Mucosa of descending colon (tissue), 3 donors: ENCODE measurements around the gene RALGAPA1. TPM values are rescaled to one million over a fixed set of nuclear protein-coding genes. Genes with fewer than 3 reads are reported as not detected.
"Not testable (repeated sequence)": the region's sequence is repeated elsewhere in the genome, so short reads cannot be mapped to it uniquely, and the experiment has no call there.

Experiments used
- ATAC-seq: fragments of 200-7000 bp; cut with Tn5 transposase; one replicate; pipeline ENCODE4 v1.9.1; 2020; ENCODE audit warnings: mild to moderate bottlenecking, moderate library complexity
- DNase-seq, 3 donors: peaks; one replicate each; pipeline ENCODE4 v3.0.0-alpha.2; 2020
- H3K36me3 ChIP-seq: fragments of 200-600 bp; one replicate; pipeline ENCODE4 v1.8.0; 2021; ENCODE audit warnings: low read depth, mild to moderate bottlenecking
- H3K4me1 ChIP-seq: fragments of 200-600 bp; one replicate; pipeline ENCODE4 v1.8.0; 2021; ENCODE audit warnings: low read depth, mild to moderate bottlenecking
- H3K4me3 ChIP-seq: fragments of 200-600 bp; one replicate; pipeline ENCODE4 v1.8.0; 2021; ENCODE audit warnings: mild to moderate bottlenecking
- H3K9me3 ChIP-seq: fragments of 200-600 bp; one replicate; pipeline ENCODE4 v1.8.0; 2021; ENCODE audit warnings: mild to moderate bottlenecking
- intact Hi-C, 2 donors: fragments of 100-400 bp; cut with DNase I in 1 of 2; cut with micrococcal nuclease in 1 of 2; formaldehyde crosslinking; loops; one replicate each; pipeline versions ENCODE4 v1.11.0 to v1.11.1; 2022; cut with DNase I, micrococcal nuclease
- total RNA-seq, 3 donors: library from RNA; stranded (reverse); fragmentation: NEBNext Ultra II Directional in 2 of 3; extraction: Animal tissue kit (Norgen Biotek cat#: 25700) in 2 of 3; gene quantifications; one replicate each; pipeline versions ENCODE4 v1.2.1 to v1.2.4, GENCODE V29; 2021 to 2023
- TF ChIP-seq, protein P1 (sequence below): fragments of 200-600 bp; IDR thresholded peaks from one replicate; pipeline ENCODE4 v1.8.0; 2022; ENCODE audit warnings: antibody characterized with exemption, mild to moderate bottlenecking
- donor health status: DM: no; HTN: no; CAD: no; lungs with moderate emphysema.
- donor health status: DM: no; HTN: no; CAD: no.
- donor health status: DM: no; HTN: yes; CAD: no.

RALGAPA1 gene
- total RNA-seq, 3 donors from 2014 or later = 64.4 to 92.1 (median 90.6) TPM

DNA sequence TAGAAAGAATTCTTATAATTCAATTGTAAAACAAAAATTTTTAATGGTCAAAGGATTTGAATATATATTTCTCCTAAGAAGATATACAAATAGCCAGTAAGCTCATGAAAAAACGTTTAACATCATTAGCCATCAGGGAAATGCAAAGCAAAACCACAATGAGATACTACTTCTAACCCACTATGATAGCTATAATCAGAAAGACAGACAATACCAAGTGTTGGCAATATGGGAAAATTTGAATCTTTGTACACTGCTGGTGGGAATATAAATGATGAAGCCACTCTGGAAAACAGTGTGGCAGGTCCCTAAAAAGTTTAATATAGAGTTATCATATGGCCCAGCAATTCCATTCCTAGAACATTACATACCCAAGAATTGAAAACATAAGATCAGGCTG lies 25.4 kb downstream of the RALGAPA1 start:
- no peak overlapping the region for H3K4me3 ChIP-seq
- intact Hi-C loops = no loop called here
- ATAC-seq (no peak), DNase-seq (no peak)
- no peaks in the 10 kb centered on the region for H3K36me3 ChIP-seq
- peaks cover 3% of the 10 kb centered on the region for H3K9me3 ChIP-seq
- TF ChIP-seq, protein P1, sequence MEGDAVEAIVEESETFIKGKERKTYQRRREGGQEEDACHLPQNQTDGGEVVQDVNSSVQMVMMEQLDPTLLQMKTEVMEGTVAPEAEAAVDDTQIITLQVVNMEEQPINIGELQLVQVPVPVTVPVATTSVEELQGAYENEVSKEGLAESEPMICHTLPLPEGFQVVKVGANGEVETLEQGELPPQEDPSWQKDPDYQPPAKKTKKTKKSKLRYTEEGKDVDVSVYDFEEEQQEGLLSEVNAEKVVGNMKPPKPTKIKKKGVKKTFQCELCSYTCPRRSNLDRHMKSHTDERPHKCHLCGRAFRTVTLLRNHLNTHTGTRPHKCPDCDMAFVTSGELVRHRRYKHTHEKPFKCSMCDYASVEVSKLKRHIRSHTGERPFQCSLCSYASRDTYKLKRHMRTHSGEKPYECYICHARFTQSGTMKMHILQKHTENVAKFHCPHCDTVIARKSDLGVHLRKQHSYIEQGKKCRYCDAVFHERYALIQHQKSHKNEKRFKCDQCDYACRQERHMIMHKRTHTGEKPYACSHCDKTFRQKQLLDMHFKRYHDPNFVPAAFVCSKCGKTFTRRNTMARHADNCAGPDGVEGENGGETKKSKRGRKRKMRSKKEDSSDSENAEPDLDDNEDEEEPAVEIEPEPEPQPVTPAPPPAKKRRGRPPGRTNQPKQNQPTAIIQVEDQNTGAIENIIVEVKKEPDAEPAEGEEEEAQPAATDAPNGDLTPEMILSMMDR = no peak
- H3K4me1 ChIP-seq = no peaks in the 10 kb centered on the region

DNA sequence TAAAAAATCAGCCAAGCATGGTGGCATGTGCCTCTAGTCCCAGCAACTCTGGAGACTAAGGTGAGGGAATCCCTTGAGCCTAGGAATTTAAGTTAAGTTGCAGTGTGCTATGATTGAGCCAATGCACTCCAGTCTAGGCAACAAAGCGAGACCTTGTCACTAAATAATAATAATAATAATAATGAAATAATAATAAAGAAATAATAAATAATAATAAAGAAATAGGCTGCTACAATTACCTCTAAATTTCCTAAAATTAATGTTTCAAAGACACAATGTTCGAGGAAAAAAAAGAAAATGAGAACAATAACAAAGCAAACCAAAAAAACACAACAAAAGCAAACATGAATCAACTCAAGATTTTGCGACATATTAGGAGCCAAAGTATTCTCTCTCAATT lies 29.7 kb downstream of the RALGAPA1 start:
- TF ChIP-seq, protein P1 = no peak
- DNase-seq = no peak
- ATAC-seq = no peak
- H3K4me3 ChIP-seq = no peak overlapping the region
- H3K36me3 ChIP-seq = no peaks in the 10 kb centered on the region
- intact Hi-C loops = no loop called here
- H3K4me1 ChIP-seq = no peaks in the 10 kb centered on the region
- H3K9me3 ChIP-seq = peaks cover 3% of the 10 kb centered on the region

DNA sequence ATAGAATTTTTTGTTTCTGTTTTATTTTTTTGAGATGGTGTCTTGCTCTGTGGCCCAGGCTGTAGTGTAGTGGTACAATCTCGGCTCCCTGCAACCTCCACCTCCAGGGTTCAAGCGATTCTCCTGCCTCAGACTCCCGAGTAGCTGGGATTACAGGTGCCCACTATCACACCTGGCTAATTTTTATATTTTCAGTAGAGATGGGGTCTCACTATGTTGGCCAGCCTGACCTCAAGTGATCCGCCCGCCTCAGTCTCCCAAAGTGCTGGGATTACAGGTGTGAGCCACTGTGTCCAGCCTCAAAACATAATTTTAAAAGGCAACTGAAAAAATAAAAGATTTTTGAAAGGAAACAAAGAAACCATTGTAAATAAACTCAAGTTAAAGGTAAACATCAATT lies 31.5 kb downstream of the RALGAPA1 start:
- ATAC-seq, H3K9me3 ChIP-seq, H3K4me3 ChIP-seq, H3K36me3 ChIP-seq, intact Hi-C loops, DNase-seq, H3K4me1 ChIP-seq: not testable (repeated sequence)

DNA sequence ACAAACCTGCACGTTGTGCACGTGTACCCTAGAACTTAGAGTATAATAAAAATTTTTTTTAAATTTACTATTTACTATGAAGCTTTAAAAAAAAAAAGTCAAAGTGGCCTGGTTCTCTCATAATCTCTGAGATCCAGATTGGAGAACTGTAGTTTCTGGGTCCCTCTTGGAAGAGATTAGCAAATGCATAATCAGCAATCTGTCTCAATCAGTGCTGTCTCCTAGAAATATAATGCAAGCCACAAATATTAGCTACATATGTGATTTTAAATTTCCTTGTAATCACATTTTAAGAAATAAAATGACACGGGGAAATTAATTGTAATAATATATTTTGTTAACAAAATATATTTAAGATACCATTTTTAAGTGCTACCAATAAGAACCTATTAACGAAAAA lies 32.3 kb downstream of the RALGAPA1 start:
- H3K4me3 ChIP-seq = no peak overlapping the region
- H3K9me3 ChIP-seq = peaks cover 3% of the 10 kb centered on the region
- ATAC-seq = no peak
- no peak for DNase-seq
- intact Hi-C loops = no loop called here
- no peaks in the 10 kb centered on the region for H3K4me1 ChIP-seq
- TF ChIP-seq, protein P1 = no peak
- no peaks in the 10 kb centered on the region for H3K36me3 ChIP-seq

DNA sequence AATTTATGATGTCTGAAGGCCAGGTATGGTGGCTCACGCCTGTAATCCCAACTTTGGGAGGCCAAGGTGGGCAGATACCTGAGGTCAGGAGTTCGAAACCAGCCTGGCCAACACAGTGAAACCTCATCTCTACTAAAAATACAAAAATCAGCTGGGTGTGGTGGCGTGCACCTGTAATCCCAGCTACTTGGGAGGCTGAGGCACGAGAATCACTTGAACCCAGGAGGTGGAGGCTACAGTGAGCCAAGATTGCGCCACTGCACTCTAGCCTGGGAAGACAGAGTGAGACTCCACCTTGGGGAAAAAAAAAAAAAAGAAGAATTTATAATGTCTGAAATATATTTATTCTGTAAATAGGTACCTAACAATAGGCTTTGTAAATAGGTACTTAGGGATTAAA lies 33.0 kb downstream of the RALGAPA1 start:
- H3K4me1 ChIP-seq, H3K4me3 ChIP-seq, H3K9me3 ChIP-seq, intact Hi-C loops, ATAC-seq, H3K36me3 ChIP-seq, DNase-seq: not testable (repeated sequence)

DNA sequence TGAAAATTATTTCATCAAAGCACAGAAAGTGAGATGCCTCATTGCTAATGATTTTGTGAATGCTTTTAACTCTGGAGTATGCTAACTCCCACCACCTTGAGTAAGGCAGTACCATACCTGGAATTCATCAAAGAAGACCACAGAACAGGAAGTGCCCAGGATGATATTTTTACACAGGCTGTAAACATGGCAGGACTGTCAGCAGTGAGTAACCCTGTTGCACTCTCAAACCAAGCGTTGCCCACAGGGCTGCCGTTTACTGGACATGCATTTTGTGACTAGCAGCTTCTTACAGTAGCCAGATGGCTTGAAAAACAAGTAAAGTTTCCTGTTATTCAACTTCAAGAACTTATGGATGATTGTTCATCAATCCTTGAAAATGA lies 42.4 kb downstream of the RALGAPA1 start:
- DNase-seq (no peak), ATAC-seq (no peak)
- no peaks in the 10 kb centered on the region for H3K36me3 ChIP-seq
- H3K4me1 ChIP-seq = no peaks in the 10 kb centered on the region
- intact Hi-C loops = no loop called here
- no peak overlapping the region for H3K4me3 ChIP-seq
- H3K9me3 ChIP-seq = no peaks in the 10 kb centered on the region
- TF ChIP-seq, protein P1 = no peak

DNA sequence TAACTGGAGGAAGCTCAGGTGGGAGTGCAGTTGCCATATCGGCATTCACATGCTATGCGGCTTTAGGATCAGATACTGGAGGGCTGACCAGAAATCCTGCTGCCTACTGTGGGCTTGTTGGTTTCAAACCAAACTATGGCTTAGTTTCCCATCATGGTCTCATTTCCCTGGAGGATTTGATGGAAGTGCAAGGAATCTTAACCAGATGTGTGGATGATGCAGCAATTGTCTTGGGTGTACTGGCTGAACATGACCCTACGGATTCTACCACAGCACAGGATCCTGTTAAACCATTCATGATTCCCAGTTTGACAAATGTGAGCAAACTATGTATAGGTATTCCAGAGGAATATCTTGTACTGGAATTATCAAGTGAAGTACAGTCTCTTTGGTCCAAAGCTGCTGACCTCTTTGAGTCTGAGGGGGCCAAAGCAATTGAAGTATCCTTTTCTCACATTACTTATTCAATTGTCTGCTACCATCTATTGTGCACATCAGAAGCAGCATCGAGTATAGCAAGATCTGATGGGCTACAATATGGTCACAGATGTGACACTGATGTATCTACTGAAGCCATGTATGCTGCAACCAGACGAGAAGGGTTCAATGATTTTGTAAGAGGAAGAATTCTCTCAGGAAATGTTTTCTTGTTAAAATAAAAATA lies 42.9 kb downstream of the RALGAPA1 start:
- intact Hi-C loops = no loop called here
- TF ChIP-seq, protein P1 = no peak
- Histone ChIP-seq H3K36me3 (no peaks in the 10 kb centered on the region), H3K9me3 (no peaks in the 10 kb centered on the region), H3K4me3 (no peak overlapping the region), H3K4me1 (no peaks in the 10 kb centered on the region)
- no peak for DNase-seq
- ATAC-seq = no peak
